Measurements from ENCODE around the gene CCT2. TPM values are rescaled to one million over a fixed set of nuclear protein-coding genes. Genes with fewer than 3 reads are reported as not detected.
A peak's percentile ranks its signal among the peaks of the same experiment; 100 is the strongest.

Gene CCT2
- total and polyA plus RNA-seq, 9 of the 15 experiments (the other 6 are each of a cell fraction or from before 2014, with no cell fraction given), result 341 to 738 (median 490) TPM

DNA sequence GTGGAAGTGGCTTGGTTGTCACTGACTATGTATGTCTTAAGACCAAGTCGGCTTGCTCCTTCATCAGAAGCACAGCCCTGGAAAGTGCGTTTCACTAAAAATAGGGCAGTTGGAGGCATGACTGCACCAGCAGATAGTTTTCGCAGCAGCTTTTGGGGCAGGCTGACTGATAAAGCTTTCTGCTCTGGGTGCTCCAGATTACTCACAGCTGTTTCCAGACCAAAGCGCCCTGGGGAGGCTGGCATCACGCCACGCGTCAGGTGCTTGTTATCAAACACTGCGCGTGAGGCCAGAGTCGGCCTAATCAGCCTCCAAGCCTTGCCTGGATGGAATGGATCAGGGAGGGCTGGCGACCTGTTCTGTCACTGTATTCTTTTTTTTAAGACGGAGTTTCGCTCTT, 38.7 kb downstream of the CCT2 start (continued):
- TF ChIP-seq NR2C1 (IDR thresholded peaks at IDR 0.05), result no peak
- peak; percentile 66; the same call in 1 of the 2 replicates for TF ChIP-seq NR2C1 (tag; IDR thresholded peaks at IDR 0.05)
- peak; percentile 99 for TF ChIP-seq BHLHE40 (IDR thresholded peaks at IDR 0.05; ENCODE audit: low read length)
- TF ChIP-seq NR4A1 (CRISPR knock-in tag; IDR thresholded peaks at IDR 0.05), result 0 out of 2 replicates have a peak, but pooled peaks have one; percentile 28
- peak; percentile 96 for TF ChIP-seq NR4A1 (tag; IDR thresholded peaks at IDR 0.05)
- TF ChIP-seq KAT7 (CRISPR knock-in tag; IDR thresholded peaks at IDR 0.05; ENCODE audit: borderline replicate concordance), result no peak; the same call in 1 of the 2 replicates
- no peak for TF ChIP-seq HNRNPL (IDR thresholded peaks at IDR 0.05; ENCODE audit: low read depth, low read length)
- TF ChIP-seq ZNF76 (CRISPR knock-in tag; IDR thresholded peaks at IDR 0.05; ENCODE audit: borderline replicate concordance), result 0 out of 2 replicates have a peak, but pooled peaks have one; percentile 64
- no peak; the same call in 1 of the 2 replicates for TF ChIP-seq MYBL2 (IDR thresholded peaks at IDR 0.05; ENCODE audit: low read depth)
- no peak for TF ChIP-seq MYBL2 (CRISPR knock-in tag; IDR thresholded peaks at IDR 0.05; ENCODE audit: borderline replicate concordance)
- TF ChIP-seq RUNX1 (IDR thresholded peaks at IDR 0.05; ENCODE audit: low read depth), result peak; percentile 86
- no peak for TF ChIP-seq NFYB (IDR thresholded peaks at IDR 0.05; ENCODE audit: extremely low read depth, insufficient read length)
- TF ChIP-seq DMBX1 (CRISPR knock-in tag; IDR thresholded peaks at IDR 0.05; ENCODE audit: borderline replicate concordance), result peak; percentile 99
- peak in 1 of 2 experiments; percentile 12; a peak in 2 of 4 replicates for TF ChIP-seq RAD21 (CRISPR knock-in tag; conservative IDR thresholded peaks at IDR 0.05 in 1 of 2, IDR thresholded peaks at IDR 0.05 in 1 of 2)
- TF ChIP-seq MEIS2 (IDR thresholded peaks at IDR 0.05; ENCODE audit: partially characterized antibody), result peak; percentile 55
- TF ChIP-seq XRCC5 (IDR thresholded peaks at IDR 0.05; ENCODE audit: low read depth, low read length), result peak; percentile 46; the same call in 1 of the 2 replicates
- no peak for TF ChIP-seq ZNF75A (CRISPR knock-in tag; IDR thresholded peaks at IDR 0.05)
- peak; percentile 44; the same call in 1 of the 2 replicates for TF ChIP-seq ATF3 (IDR thresholded peaks at IDR 0.05)
- TF ChIP-seq ATF3 (CRISPR knock-in tag; conservative IDR thresholded peaks at IDR 0.05), result peak; percentile 73
- peak; percentile 61; the same call in 1 of the 2 replicates for TF ChIP-seq RAD51 (IDR thresholded peaks at IDR 0.05; ENCODE audit: borderline replicate concordance, low read depth)
- peak in 1 of 2 experiments; percentile 98; a peak in 2 of 4 replicates for TF ChIP-seq ZMIZ1 (IDR thresholded peaks at IDR 0.05; ENCODE audit: low read depth in 2 of 2, low read length in 2 of 2)
- TF ChIP-seq WHSC1 (IDR thresholded peaks at IDR 0.05; ENCODE audit: low read length), result no peak
- TF ChIP-seq PTBP1 (IDR thresholded peaks at IDR 0.05; ENCODE audit: low read depth, low read length), result peak; percentile 87; the same call in 1 of the 2 replicates
- peak; percentile 98 for TF ChIP-seq CCNT2 (IDR thresholded peaks at IDR 0.05; ENCODE audit: borderline replicate concordance, extremely low read depth, insufficient read length, low read depth, low read length)
- peak; percentile 99 for TF ChIP-seq LCOR (CRISPR knock-in tag; IDR thresholded peaks at IDR 0.05)
- TF ChIP-seq ZNF41 (CRISPR knock-in tag; conservative IDR thresholded peaks at IDR 0.05), result 0 out of 2 replicates have a peak, but pooled peaks have one; percentile 14
- peak; percentile 96 for TF ChIP-seq BCOR (IDR thresholded peaks at IDR 0.05)
